Neural progenitor cell (in vitro differentiated cells): Measurements from ENCODE around the gene PDE7B. TPM values are rescaled to one million over a fixed set of nuclear protein-coding genes. Genes with fewer than 3 reads are reported as not detected.

Experiments
- DNase-seq: peaks from one replicate; pipeline ENCODE4 v3.0.0-alpha.2; 2016; ENCODE audit warnings: low spot score
- H2AFZ ChIP-seq: fragments of 200-600 bp; sonication (generic); replicated peaks from 2 replicates; pipeline ENCODE4 v1.6.1; 2016; ENCODE audit warnings: antibody characterized with exemption
- H3F3A ChIP-seq: fragments of 200-600 bp; sonication (generic); 2 replicates; pipeline ENCODE4 v1.6.1; 2016; ENCODE audit warnings: antibody characterized with exemption, low read depth
- H3K27ac ChIP-seq: fragments of 200-600 bp; sonication (generic); 2 replicates; pipeline ENCODE4 v1.5.1; 2016; ENCODE audit warnings: mild to moderate bottlenecking
- H3K27me3 ChIP-seq: fragments of 200-600 bp; sonication (generic); 2 replicates; pipeline ENCODE4 v1.6.1; 2016; ENCODE audit warnings: mild to moderate bottlenecking, moderate library complexity
- H3K36me3 ChIP-seq: fragments of 200-600 bp; sonication (generic); 2 replicates; pipeline ENCODE4 v1.5.1; 2016
- H3K4me1 ChIP-seq: fragments of 200-600 bp; sonication (generic); 2 replicates; pipeline ENCODE4 v1.6.1; 2016; ENCODE audit warnings: mixed run types
- H3K4me2 ChIP-seq: fragments of 200-600 bp; sonication (generic); 2 replicates; pipeline ENCODE4 v1.6.1; 2016
- H3K4me3 ChIP-seq: fragments of 200-600 bp; sonication (generic); 2 replicates; pipeline ENCODE4 v1.5.1; 2016
- H3K79me2 ChIP-seq: fragments of 200-600 bp; sonication (generic); 2 replicates; pipeline ENCODE4 v1.6.1; 2016; ENCODE audit warnings: low read depth
- H3K9ac ChIP-seq: fragments of 200-600 bp; sonication (generic); 2 replicates; pipeline ENCODE4 v1.6.1; 2016
- H3K9me3 ChIP-seq: fragments of 200-600 bp; sonication (generic); 2 replicates; pipeline ENCODE4 v1.5.1; 2016; ENCODE audit warnings: low read depth
- H4K20me1 ChIP-seq: fragments of 200-600 bp; sonication (generic); 2 replicates; pipeline ENCODE4 v1.6.1; 2016; ENCODE audit warnings: low read depth
- H3K27ac Mint-ChIP-seq: 3 replicates; pipeline ENCODE4 v1.8.0; 2021; ENCODE audit warnings: mixed read lengths
- H3K27me3 Mint-ChIP-seq: 2 replicates; pipeline ENCODE4 v1.8.0; 2022; ENCODE audit warnings: low read depth, mild to moderate bottlenecking, inconsistent platforms, moderate library complexity, mixed read lengths; ENCODE audit not compliant: insufficient read depth
- H3K36me3 Mint-ChIP-seq: 3 replicates; pipeline ENCODE4 v1.8.0; 2021; ENCODE audit warnings: mixed read lengths
- H3K4me1 Mint-ChIP-seq: 3 replicates; pipeline ENCODE4 v1.8.0; 2021; ENCODE audit warnings: mixed read lengths
- H3K4me3 Mint-ChIP-seq: 3 replicates; pipeline ENCODE4 v1.8.0; 2021; ENCODE audit warnings: mild to moderate bottlenecking, moderate library complexity, mixed read lengths
- H3K9me3 Mint-ChIP-seq: 3 replicates; pipeline ENCODE4 v1.8.0; 2020; ENCODE audit warnings: mixed read lengths
- EZH2 ChIP-seq: fragments of 200-600 bp; sonication (generic); IDR thresholded peaks from 2 replicates; pipeline ENCODE4 v1.6.1; 2017; ENCODE audit warnings: antibody characterized with exemption, mild to moderate bottlenecking, moderate library complexity
- EZH2phosphoT487 ChIP-seq: fragments of 200-600 bp; sonication (generic); IDR thresholded peaks from 2 replicates; pipeline ENCODE4 v1.6.1; 2017; ENCODE audit warnings: antibody characterized with exemption
- total RNA-seq: library from RNA; depleted of rRNA; stranded (reverse); fragments of >200 nt; gene quantifications from 2 replicates; pipeline ENCODE4 v1.2.3, GENCODE V29; 2015; ENCODE audit warnings: low replicate concordance
- TF ChIP-seq, protein P1 (sequence below): fragments of 200-600 bp; sonication (generic); IDR thresholded peaks from 2 replicates; pipeline ENCODE4 v1.5.1; 2017; ENCODE audit warnings: antibody characterized with exemption, mild to moderate bottlenecking

PDE7B gene
- total RNA-seq, 1 donor from 2014 or later: 0.04 TPM

- Histone ChIP-seq H3K9ac (no peak overlapping the region), H3K36me3 (no peaks in the 10 kb centered on the region), H3K4me1 (no peaks in the 10 kb centered on the region), H4K20me1 (no peaks in the 10 kb centered on the region), H2AFZ (no peak overlapping the region), H3K27ac (no peak overlapping the region), H3K79me2 (no peaks in the 10 kb centered on the region), H3K4me2 (no peak overlapping the region), H3K9me3 (no peaks in the 10 kb centered on the region), H3F3A (no peaks in the 10 kb centered on the region), H3K27me3 (no peaks in the 10 kb centered on the region), H3K4me3 (no peak overlapping the region)
- Mint-ChIP-seq H3K4me3 (no peak overlapping the region), H3K9me3 (no peaks in the 10 kb centered on the region), H3K36me3 (no peaks in the 10 kb centered on the region), H3K27me3 (no peaks in the 10 kb centered on the region), H3K4me1 (peaks cover 10% of the 10 kb centered on the region), H3K27ac (no peak overlapping the region)
- DNase-seq: no peak
- TF ChIP-seq EZH2phosphoT487 (no peak), EZH2 (no peak)
- TF ChIP-seq, protein P1, sequence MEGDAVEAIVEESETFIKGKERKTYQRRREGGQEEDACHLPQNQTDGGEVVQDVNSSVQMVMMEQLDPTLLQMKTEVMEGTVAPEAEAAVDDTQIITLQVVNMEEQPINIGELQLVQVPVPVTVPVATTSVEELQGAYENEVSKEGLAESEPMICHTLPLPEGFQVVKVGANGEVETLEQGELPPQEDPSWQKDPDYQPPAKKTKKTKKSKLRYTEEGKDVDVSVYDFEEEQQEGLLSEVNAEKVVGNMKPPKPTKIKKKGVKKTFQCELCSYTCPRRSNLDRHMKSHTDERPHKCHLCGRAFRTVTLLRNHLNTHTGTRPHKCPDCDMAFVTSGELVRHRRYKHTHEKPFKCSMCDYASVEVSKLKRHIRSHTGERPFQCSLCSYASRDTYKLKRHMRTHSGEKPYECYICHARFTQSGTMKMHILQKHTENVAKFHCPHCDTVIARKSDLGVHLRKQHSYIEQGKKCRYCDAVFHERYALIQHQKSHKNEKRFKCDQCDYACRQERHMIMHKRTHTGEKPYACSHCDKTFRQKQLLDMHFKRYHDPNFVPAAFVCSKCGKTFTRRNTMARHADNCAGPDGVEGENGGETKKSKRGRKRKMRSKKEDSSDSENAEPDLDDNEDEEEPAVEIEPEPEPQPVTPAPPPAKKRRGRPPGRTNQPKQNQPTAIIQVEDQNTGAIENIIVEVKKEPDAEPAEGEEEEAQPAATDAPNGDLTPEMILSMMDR: no peak
Measured at GRCh38 chr6:136070815-136071214, 219.3 kb downstream of the PDE7B start.

- H3K9ac ChIP-seq: no peak overlapping the region
- Mint-ChIP-seq H3K9me3 (no peaks in the 10 kb centered on the region), H3K27me3 (no peaks in the 10 kb centered on the region), H3K4me1 (peaks cover 9% of the 10 kb centered on the region), H3K36me3 (no peaks in the 10 kb centered on the region), H3K27ac (no peak overlapping the region), H3K4me3 (no peak overlapping the region)
- H3K9me3 ChIP-seq: no peaks in the 10 kb centered on the region
- H4K20me1 ChIP-seq: no peaks in the 10 kb centered on the region
- DNase-seq: no peak
- H3K4me3 ChIP-seq: no peak overlapping the region
- no peaks in the 10 kb centered on the region for H3K79me2 ChIP-seq
- no peak overlapping the region for H2AFZ ChIP-seq
- H3K27ac ChIP-seq: no peak overlapping the region
- no peaks in the 10 kb centered on the region for H3K36me3 ChIP-seq
- H3K4me1 ChIP-seq: no peaks in the 10 kb centered on the region
- H3K27me3 ChIP-seq: no peaks in the 10 kb centered on the region
- TF ChIP-seq EZH2phosphoT487: no peak
- no peak for TF ChIP-seq EZH2
- TF ChIP-seq, protein P1: no peak
- H3K4me2 ChIP-seq: no peak overlapping the region
- no peaks in the 10 kb centered on the region for H3F3A ChIP-seq
Measured at GRCh38 chr6:136072691-136073090, 221.2 kb downstream of the PDE7B start.

- TF ChIP-seq EZH2 (no peak), EZH2phosphoT487 (no peak)
- TF ChIP-seq, protein P1: no peak
- Histone ChIP-seq H3K9me3 (no peaks in the 10 kb centered on the region), H3K36me3 (no peaks in the 10 kb centered on the region), H3K27me3 (no peaks in the 10 kb centered on the region), H3K27ac (no peak overlapping the region), H3K79me2 (no peaks in the 10 kb centered on the region), H3K9ac (no peak overlapping the region), H3K4me2 (no peak overlapping the region), H2AFZ (no peak overlapping the region), H3K4me1 (no peaks in the 10 kb centered on the region), H3F3A (no peaks in the 10 kb centered on the region), H3K4me3 (no peak overlapping the region), H4K20me1 (no peaks in the 10 kb centered on the region)
- Mint-ChIP-seq H3K36me3 (no peaks in the 10 kb centered on the region), H3K4me1 (peaks cover 3% of the 10 kb centered on the region), H3K27ac (no peak overlapping the region), H3K9me3 (no peaks in the 10 kb centered on the region), H3K27me3 (no peaks in the 10 kb centered on the region), H3K4me3 (no peak overlapping the region)
- no peak for DNase-seq
Measured at GRCh38 chr6:136073216-136073615, 221.7 kb downstream of the PDE7B start.

DNA sequence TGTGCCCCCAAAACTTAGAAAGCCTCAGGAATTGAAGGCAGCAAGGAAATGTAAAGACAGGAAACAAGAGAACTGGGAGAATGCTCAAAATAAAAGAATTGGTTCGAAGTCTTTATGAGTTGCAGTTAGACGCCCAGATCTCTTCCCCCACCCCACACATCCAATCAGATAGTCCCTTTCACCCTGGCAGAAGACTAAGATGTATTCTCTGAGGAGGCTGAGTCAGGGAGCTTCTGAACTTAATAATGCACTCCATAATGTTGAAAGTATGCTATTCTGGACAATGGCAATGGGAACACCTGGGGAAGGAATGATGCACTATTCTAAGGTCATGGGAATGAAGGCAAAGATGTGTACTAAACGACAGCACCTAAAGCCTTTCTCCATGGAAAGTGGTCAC is 225.0 kb downstream of the PDE7B start:
- no peak for TF ChIP-seq EZH2phosphoT487
- no peak for TF ChIP-seq EZH2
- TF ChIP-seq, protein P1: no peak
- Histone ChIP-seq H3K4me2 (no peak overlapping the region), H3K4me3 (no peak overlapping the region)

More for the DNA sequence above, 225.0 kb downstream of the PDE7B start:
- H3F3A ChIP-seq: no peaks in the 10 kb centered on the region
- Mint-ChIP-seq H3K27me3 (no peaks in the 10 kb centered on the region), H3K4me3 (no peak overlapping the region), H3K9me3 (no peaks in the 10 kb centered on the region), H3K27ac (no peak overlapping the region), H3K36me3 (no peaks in the 10 kb centered on the region), H3K4me1 (no peaks in the 10 kb centered on the region)
- H3K36me3 ChIP-seq: no peaks in the 10 kb centered on the region
- DNase-seq: no peak
- H3K9me3 ChIP-seq: no peaks in the 10 kb centered on the region
- H2AFZ ChIP-seq: no peak overlapping the region
- H4K20me1 ChIP-seq: no peaks in the 10 kb centered on the region
- no peak overlapping the region for H3K27ac ChIP-seq
- H3K79me2 ChIP-seq: no peaks in the 10 kb centered on the region
- no peak overlapping the region for H3K9ac ChIP-seq
- H3K4me1 ChIP-seq: no peaks in the 10 kb centered on the region
- H3K27me3 ChIP-seq: no peaks in the 10 kb centered on the region
